GM21717 (cell line): ENCODE measurements around the gene AVEN.
"Not testable (repeated sequence)": the region's sequence is repeated elsewhere in the genome, so short reads cannot be mapped to it uniquely, and the experiment has no call there.

ENCODE experiments used
- ATAC-seq: cut with Tn5 transposase; IDR thresholded peaks from one replicate; pipeline ENCODE4 v1.9.1; 2021; ENCODE audit warnings: mild to moderate bottlenecking, moderate library complexity; ENCODE audit not compliant: unreplicated experiment

The AVEN gene

DNA sequence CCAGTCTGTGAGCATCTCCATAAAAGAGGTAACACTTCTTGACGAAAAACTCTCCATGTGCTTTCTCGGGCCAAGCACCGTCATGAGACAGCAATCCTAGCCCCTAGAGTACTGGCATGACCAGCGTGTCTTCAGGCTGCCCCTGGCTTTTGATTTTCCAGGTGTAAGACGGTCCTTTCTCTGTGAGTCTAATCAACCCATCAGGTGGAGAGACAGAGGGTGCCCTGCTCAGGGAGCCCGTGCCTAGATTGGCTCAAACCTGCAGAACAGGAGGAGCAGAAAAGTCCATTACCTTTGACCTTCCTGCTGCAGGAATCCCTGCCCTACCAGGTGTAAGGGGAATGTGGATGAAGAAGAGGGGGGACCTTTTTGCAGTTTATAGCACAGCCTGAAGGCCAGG, 180.2 kb downstream of the AVEN start:
- no peak for ATAC-seq

DNA sequence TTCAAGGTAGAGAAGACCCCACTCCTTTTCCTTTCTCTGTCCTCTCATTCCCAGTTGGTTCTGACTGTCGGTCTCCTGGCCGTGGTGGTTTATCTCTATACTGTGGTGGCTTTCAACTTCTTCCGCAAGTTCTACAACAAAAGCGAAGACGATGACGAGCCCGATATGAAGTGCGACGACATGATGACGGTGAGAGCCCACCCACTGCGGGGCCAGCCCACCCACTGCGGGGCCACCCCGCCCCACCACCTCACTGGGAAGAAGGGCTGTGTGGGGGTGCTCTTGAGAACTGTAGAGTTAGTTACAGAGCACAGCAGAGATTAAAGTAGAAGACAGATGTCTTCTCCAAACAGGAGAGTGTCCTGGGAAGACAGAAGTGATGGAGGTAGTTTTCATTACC, 181.3 kb downstream of the AVEN start:
- no peak for ATAC-seq

DNA sequence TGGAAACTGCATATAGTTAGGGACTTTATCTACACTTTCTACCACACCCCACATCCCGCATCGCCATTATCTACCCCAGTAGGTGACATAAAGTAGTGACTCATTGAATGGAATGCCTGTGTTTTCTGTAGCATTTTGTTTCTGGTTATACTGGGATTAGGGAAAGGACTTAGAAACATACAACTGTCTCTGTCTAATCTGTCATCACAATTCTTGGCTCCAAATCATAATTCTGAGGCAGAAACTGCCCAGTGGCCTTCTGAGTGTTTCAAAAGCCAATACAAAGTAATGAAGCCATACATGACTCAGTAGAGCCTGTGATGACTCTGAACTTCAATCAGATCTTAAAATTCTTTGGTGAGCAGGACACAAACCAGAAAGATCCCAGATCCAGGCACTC, 186.4 kb downstream of the AVEN start:
- no peak for ATAC-seq

DNA sequence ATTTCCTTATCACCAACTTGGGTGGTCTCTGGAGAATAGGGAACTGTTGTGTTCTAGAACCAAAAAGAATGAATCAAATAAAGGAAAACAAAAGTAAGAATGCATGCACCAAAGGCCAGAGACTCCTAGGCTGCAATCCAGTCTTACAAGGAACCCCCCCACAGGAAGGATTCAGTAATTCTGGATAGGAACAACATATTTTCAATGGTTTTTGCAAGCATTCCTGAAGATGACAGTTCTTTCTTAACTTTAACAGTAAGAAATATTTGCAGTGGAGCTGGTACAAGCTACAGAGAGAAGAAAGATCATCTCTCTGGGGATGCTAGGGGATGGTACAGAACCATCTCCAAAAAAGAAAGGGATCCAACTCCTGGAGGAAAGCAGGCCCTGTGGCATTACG, 186.9 kb downstream of the AVEN start:
- no peak for ATAC-seq

DNA sequence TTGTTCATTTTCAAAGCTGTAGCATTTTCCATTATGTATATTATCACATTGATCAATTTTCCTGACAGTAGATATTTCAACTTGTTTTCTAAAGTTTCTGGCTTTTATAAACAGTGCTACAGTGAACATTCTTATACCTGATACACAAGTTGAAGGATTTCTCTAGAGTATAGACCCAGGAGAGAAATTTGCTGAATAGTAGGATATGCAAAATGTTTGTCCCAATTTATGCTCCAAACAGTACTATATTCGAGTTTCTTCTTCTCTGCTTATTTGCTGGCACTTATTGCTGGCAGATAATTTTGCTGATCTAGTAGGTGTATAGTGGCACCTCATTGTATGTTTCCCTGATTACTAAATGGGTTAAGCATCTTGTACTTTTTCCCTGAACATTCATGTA, 187.9 kb downstream of the AVEN start:
- no peak for ATAC-seq

DNA sequence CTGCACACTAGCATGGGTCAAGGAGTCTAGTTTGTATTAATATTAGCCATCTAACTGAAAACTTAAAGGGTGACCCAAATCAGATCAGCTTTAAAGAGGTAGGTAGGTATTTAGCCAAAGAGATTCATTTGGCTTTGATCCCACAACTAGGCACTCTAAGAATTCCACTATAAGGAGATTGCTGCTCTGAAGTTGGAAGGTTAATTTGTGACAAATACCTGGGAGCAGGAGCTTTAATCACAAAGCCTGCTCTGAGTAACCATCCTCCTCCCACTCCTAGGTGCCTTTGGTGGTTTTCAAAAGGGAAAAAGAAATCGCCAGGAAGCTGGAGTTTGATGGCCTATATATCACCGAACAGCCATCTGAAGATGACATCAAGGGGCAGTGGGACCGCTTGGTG, 191.0 kb downstream of the AVEN start:
- ATAC-seq = no peak

DNA sequence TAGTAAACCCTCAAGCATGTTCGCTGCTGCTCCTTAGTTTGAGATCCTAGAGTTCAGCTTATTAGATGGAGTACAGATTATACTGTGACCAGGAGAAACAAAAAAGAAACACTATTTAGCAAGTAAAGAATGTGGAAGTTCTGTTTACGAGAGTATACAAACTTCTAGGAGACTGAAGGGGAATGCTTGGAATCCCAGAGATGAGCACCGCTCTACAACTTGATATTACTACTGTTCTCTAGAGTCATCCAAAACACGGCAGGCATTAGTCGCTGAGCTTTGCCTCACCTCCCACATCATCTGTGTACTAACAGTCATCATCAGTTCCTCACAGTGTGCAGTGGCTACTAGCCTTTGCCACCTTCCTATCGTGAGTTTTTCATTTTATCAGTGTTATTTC, 192.1 kb downstream of the AVEN start:
- ATAC-seq = no peak

DNA sequence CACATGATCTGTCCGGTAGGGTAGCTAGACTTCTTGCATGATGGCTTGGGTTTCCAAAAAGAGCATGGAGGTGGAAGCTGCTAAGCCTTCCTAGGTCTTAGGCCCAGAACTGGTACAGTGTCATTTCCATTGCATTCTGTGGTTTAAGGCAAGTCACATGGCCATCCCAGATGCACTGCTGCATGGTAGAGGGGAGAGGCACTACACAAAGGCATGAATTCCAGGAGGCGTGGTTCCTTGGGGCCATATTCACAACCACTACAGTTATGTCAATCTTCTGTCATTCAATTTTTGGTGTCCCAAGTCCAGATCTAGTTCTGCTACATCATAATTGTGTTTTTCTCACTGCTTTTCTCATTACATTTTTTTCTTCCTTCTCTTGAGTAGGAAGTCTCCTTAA, 192.9 kb downstream of the AVEN start:
- no peak for ATAC-seq

DNA sequence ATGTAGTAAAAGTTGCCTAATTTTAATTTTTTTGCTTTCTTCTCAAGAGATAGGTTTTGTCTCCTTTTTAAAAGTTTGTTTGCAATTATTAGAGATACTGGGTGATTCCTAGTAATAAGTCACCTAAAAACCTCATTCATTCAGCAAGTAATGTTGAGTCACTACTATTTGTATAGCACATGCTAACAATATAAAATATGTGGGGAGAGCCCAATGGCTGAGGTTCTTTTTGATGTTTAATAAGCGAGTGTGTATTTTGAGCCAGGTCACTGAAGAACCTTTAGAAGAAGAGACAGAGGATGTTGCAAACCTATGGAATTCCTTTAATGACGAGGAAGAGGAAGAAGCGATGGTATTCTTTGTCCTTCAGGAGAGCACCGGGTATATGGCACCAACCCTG, 194.4 kb downstream of the AVEN start:
- no peak for ATAC-seq

DNA sequence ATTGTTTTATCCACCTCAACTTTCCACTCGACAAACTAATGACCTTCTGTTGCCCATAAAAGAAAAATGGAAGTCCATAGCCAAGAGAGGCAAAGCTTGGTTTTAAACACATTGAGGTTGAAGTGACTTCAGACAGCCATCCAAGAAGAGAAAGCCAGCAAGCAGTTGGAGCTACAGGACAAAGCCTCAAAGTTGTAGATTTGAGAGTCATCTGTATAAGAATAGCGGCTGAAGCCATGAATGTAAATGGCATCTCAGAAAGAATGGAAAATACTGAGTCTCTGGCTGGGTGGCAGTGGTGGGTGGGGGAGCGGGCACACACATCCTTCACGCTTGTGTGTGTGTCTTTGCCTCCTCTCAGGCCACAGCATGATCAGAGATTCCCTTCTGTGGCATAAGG, 194.8 kb downstream of the AVEN start:
- no peak for ATAC-seq

DNA sequence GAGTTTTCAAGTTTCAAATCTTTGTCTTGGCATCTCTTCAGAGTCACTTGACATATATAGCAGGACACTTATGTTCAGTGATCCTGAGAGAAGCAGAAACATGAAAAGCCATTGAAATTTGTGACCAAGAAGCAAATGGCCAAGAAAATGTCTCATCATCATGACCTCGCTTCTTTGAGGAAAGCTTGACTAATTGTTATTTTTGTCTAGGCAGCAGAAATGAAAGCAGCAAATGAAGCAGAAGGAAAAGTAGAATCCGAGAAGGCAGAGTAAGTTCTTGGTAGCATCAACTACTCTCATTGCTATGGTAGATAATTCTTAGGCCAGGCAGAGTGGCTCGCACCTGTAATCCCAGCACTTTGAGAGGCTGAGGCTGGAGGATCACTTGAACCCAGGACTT, 198.4 kb downstream of the AVEN start:
- no peak for ATAC-seq

DNA sequence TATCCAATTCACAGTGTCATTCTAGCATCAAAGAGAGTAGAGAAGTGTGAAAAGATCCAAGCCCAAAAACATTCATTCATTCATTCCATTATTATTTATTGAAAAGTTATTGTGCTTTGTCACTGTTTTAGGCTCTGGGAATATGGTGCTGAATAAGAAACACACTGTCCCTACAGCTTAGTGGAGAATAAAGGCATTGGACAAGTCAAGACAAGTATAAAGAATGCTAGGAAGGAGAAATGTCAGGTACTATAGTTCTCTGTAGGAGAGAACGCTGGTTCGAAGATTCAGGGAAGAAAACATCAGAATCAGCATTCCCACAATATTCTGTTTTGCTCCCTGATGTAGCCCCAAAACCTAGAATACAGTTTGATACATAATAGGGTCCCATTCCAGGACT, 199.5 kb downstream of the AVEN start:
- no peak for ATAC-seq

DNA sequence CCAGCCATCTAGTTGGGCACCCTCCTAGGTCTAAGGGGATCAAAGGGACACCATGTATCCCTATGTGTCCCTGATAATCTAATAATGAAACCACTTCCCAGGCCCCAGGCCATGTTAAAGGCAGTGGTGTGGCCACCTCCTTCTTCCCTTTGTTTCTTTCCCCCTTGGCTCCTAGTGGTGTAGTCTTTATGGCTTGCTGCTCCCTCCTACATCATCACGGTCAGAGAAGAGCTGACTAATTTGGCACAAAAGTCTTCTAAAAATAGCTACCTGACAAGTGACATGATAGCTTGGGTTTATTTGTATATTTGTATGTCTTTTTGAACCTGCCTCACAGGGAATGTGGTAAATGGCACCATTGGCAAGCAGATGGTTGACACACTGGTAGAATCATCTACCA, 201.7 kb downstream of the AVEN start:
- no peak for ATAC-seq

DNA sequence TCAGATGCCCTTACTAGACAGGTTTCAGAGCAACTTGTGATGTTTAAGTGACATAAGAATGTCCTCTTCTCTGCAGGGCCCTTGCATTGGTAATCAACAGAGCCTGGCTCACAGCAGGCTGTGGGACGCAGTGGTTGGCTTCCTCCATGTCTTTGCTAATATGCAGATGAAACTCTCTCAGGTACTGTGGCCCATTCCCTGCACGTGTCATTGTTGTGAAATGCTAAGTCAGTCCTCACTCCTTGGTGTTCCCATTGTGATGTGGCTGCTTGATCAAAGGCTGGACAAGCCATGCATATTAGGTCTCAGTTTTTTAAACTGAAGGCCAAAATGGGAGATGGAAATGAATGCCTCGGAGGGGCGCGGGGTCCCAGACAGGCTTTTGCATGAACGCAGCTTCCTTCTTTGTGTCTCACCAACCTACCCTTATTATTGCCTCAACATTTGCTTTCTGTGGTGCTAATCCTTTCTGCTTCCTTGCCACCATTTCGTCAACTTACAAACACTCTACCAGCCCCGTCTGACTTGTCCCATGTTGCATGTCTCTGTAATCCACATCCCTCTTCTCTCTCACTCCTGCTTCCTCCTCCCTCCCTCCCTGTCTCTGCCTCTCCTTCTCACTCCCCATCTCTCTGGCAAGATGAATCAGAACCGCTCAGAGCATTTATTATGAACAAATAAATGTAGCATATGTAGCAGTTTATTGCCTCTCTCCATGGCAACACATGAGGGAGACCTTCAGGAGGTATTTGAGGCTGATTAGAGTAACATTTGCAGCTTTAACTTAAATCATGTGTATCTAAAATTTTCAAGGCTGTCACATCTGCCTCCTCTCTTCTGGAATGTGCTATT, 203.9 kb downstream of the AVEN start:
- ATAC-seq = no peak

DNA sequence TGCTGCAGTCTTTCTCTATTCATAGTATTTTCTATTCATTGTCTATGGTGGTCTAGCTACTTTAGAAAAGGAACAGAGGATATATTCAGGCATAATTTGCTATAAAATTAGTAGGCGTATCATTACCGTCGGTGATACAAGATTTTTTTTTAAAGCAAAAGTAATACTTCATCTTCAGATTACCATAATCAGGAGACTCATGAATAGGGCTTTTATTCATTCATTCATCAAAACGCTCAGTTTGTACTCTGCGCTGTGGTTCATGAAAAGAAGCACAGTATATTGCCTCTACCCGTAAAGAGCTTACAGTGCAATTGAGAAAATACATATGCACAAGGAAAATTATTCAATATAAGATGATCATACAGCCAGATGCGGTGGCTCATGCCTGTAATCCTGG, 207.4 kb downstream of the AVEN start:
- ATAC-seq = no peak

DNA sequence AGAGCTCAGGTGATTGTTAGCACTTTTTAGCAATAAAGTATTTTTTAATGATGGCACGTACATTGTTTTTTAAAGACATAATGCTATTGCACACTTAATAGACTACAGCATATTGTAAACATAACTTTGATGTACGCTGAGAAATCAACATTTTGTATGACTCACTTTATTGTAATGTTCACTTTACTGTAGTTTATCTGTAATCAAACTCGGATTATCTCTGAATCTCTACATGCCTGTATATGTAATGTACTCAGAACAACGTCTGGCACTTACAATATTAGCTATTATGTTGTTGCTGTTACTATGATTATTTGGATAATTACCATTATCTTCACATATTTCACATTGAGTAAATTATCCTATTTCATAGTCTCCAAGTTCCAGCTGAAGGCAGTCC, 208.7 kb downstream of the AVEN start:
- ATAC-seq = no peak

DNA sequence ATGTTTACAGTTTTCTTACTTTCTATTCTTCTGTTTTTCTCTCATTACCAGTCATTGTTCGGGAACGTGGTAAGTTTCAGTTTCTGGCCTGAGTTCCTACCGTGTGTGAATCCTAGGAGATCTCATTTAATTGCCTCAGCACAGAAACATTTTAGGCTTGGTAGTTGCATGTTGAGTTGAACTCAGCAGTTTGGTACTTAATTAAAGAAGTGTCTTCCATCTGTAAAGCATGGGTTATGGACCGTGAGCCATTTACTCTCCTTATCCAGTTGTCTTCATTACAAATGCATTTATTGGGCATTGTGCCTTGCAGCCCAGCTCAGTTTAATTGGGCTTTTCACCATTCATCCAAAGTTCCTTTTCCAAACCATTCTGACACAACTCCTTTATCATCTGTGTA, 212.8 kb downstream of the AVEN start:
- no peak for ATAC-seq

DNA sequence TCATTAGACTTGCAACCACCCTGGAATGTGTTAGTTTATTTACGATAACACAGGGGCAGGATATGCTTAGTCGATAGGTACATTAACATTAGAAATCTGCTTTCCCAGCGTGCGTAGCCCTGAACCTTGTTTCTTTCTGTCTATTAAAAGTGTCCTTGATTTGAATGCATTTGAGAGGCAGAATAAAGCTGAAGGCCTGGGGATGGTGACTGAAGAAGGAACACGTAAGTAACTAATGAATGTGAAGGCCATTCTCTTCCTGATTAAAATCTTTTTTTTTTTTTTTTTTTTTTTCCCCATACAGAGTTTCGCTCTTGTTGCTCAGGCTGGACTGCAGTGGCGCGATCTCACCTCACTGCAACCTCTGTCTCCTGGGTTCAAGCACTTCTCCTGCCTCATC, 213.6 kb downstream of the AVEN start:
- no peak for ATAC-seq

DNA sequence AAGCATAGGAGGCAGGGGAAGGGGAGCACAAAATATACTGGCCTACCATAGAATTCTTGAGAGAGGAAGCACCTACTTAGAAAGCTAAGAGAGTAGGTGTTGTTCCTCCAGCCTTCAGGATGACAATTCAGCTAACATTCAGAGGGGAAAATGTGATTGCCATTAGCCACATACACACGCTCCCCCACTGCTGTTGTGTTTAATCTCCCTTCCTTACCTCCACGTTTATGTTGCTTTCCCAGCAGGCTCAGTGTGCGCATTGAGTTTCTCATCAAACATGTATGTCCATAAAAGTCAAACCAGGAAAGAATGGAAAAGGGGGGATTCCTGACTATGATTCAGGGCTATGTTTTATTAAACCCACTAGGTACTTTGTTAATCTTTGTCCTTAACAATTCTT, 215.9 kb downstream of the AVEN start:
- ATAC-seq = no peak

DNA sequence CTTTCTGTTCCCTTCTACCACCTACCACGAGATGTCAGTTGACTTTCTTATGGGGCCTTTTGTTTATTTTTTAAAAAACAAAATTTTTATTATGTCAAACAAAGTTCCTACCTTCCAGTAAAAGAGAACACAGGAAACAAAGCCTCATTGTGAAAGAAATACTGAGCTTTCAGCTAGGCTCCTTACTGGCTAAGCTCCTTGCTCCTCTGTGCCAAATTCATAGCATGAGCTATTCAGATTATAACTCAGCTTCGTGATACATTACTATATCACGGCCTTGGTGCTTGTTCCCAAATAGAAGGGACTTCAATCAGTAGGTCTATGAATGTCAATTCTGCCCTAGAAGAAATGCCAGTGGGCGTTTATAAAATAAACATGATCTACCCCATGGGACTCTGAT, 216.5 kb downstream of the AVEN start:
- ATAC-seq = no peak

DNA sequence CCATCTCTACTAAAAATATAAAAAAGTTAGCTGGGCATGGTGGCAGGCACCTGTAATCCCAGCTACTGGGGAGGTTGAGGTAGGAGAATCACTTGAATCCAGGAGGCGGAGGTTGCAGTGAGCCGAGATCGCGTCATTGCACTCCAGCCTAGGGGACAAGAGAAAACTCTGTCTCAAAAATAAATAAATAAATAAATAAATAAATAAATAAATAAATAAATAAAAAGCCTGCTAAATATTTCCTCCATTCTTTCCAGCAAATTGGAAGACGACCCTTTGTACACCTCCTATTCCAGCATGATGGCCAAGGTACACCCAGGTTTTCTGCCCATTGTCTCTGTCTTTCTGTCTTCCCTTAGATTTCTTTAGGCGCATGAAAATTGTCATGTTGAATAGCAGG, 219.5 kb downstream of the AVEN start:
- ATAC-seq = not testable (repeated sequence)
